Camera-type eye (tissue), 1 donor: Measurements from ENCODE around the gene SLC36A4. TPM values are rescaled to one million over a fixed set of nuclear protein-coding genes. Genes with fewer than 3 reads are reported as not detected.

Experiments
- total RNA-seq: library from RNA; depleted of rRNA; stranded (reverse); fragments of >200 nt; gene quantifications from one replicate; pipeline ENCODE4 v1.2.3, GENCODE V29; 2014

Gene SLC36A4
- 35.3 TPM for total RNA-seq

DNA sequence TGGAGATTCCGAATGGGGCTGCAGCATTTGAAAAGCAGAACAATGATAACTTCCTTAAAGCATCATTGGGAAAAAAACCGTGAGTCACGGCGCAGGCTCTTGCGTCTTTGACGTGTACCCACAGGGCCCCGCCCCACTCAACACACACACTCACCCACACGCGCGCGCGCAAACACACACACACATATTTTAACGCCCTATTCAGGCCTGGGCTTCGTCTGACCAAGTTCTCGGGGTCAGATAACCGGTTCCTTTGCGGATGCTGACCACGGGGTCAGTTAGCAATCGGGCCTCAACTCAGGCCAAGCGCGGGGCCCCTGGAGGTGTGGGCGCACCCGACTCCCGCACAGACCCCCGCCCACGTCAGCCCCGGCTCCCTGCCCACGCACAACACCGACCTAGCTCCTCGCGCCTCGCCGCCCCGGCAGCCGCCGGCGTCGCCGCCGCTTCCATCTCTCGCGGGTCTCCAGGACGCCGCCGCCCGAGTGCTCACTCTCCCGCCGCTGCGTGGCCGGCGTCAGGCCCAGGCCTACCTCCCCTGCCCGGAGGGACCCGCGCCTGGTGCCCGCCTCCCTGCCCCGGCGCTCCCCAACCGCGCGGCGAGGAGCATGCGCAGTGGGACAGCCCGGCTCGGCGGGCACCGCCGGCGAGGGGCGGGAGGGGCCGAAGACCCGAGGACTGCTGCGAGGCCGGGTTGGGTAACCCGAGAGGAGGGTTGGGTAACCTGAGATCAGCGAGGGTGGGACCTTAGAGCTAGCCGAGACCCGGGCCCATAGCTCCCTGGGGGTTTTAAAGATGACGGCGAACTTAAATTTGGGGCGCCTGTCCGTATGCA lies at the start of gene SLC36A4:
Gene SLC36A4, minus strand, starts transcription at position 612 of the 835 bp plus-strand sequence. Its CDS starts 159 bp downstream, at position 453.

Other genes with a start within 250 kb of the SLC36A4 start
- gene MTNR1B, start 228.3 kb downstream of the SLC36A4 start, total RNA-seq: not detected
- gene DEUP1, start 132.8 kb upstream of the SLC36A4 start, total RNA-seq: 1.3 TPM